ENCODE data around the gene DNAAF1. TPM values are rescaled to one million over a fixed set of nuclear protein-coding genes. Genes with fewer than 3 reads are reported as not detected.

Gene DNAAF1
- total and polyA plus RNA-seq, 2 experiments from 2014 or later = 0.42 TPM

GRCh38 chr16:84137769-84138357, 7.2 kb upstream of the DNAAF1 start:
- peaks cover 20% of the 10 kb centered on the region for H4K20me1 ChIP-seq (replicated peaks; ENCODE audit: insufficient read depth)
- no peaks in the 10 kb centered on the region for H3K9me2 ChIP-seq (ENCODE audit: insufficient read depth)
- no peak for TF ChIP-seq ZNF114 (CRISPR knock-in tag; IDR thresholded peaks at IDR 0.05)
- no peak for TF ChIP-seq CREB1 (CRISPR knock-in tag; IDR thresholded peaks at IDR 0.05; ENCODE audit: low read depth)
- TF ChIP-seq EZH2 (IDR thresholded peaks at IDR 0.05; ENCODE audit: low read depth, unreplicated experiment) = no peak
- no peak for TF ChIP-seq ZNF331 (CRISPR knock-in tag; IDR thresholded peaks at IDR 0.05; ENCODE audit: low read depth)
- TF ChIP-seq ZNF462 (CRISPR knock-in tag; IDR thresholded peaks at IDR 0.05) = no peak
- no peak for TF ChIP-seq REST (IDR thresholded peaks at IDR 0.05; ENCODE audit: unreplicated experiment)
- no peak for TF ChIP-seq CTCF (conservative IDR thresholded peaks at IDR 0.05; ENCODE audit: low read depth in 2 of 2)
- no peak for TF ChIP-seq EZH2phosphoT487 (IDR thresholded peaks at IDR 0.05; ENCODE audit: unreplicated experiment)
- TF ChIP-seq STAT1 (IDR thresholded peaks at IDR 0.05; ENCODE audit: unreplicated experiment) = no peak
- no peak for TF ChIP-seq POLR2AphosphoS5 (IDR thresholded peaks at IDR 0.05; ENCODE audit: low read depth)
- no peak for TF ChIP-seq NANOG (IDR thresholded peaks at IDR 0.05; ENCODE audit: borderline replicate concordance)
- no peak for TF ChIP-seq ETS1 (IDR thresholded peaks at IDR 0.05)
- TF ChIP-seq JUNB (IDR thresholded peaks at IDR 0.05; ENCODE audit: unreplicated experiment) = no peak
- H3K4me2 ChIP-seq = no peak overlapping the region
- H3K27me3 ChIP-seq (ENCODE audit: insufficient read depth) = no peaks in the 10 kb centered on the region
- peaks cover 57% of the 10 kb centered on the region for H3K4me1 Mint-ChIP-seq
- H3K27me3 Mint-ChIP-seq (ENCODE audit: insufficient read depth, low read depth, poor library complexity) = peaks cover 10% of the 10 kb centered on the region
- no peaks in the 10 kb centered on the region for H3F3A ChIP-seq (replicated peaks; ENCODE audit: low read depth)
- DNase-seq (ENCODE audit: low spot score) (no peak), ATAC-seq (no peak)
- H3K4me3 ChIP-seq = no peak overlapping the region
- no peaks in the 10 kb centered on the region for H3K9me3 Mint-ChIP-seq
- H3K4me1 ChIP-seq (ENCODE audit: insufficient read depth) = peaks cover 43% of the 10 kb centered on the region
- H3K27ac Mint-ChIP-seq = no peak overlapping the region
- H3K36me3 Mint-ChIP-seq (ENCODE audit: low read depth) = peaks cover 3% of the 10 kb centered on the region
- H3K4me3 Mint-ChIP-seq = no peak overlapping the region
- peaks cover 97% of the 10 kb centered on the region for H3K79me2 ChIP-seq (replicated peaks; ENCODE audit: insufficient read depth)
- no peak overlapping the region for H3K27ac ChIP-seq (ENCODE audit: low read depth)
- no peak overlapping the region for H2AFZ ChIP-seq
- H3K36me3 ChIP-seq (ENCODE audit: insufficient read depth) = no peaks in the 10 kb centered on the region; the same call in 1 of the 2 replicates
